A673 (cell line): Measurements from ENCODE around the gene IRAK3.
"Not testable (repeated sequence)": the region's sequence is repeated elsewhere in the genome, so short reads cannot be mapped to it uniquely, and the experiment has no call there.

Experiments used
- EZH2 ChIP-seq: fragments of 200-600 bp; sonication (generic); IDR thresholded peaks from 2 replicates; pipeline ENCODE4 v1.6.1; 2017; ENCODE audit warnings: borderline replicate concordance, low read depth, mild to moderate bottlenecking, mixed read lengths, antibody characterized with exemption, low read length; ENCODE audit not compliant: poor library complexity, severe bottlenecking
- TF ChIP-seq, protein P1 (sequence below): fragments of 300-800, 200-600 bp; sonication (generic); conservative IDR thresholded peaks from 2 replicates; pipeline ENCODE4 v1.5.1; 2017; ENCODE audit warnings: low read depth, mild to moderate bottlenecking, antibody characterized with exemption, low read length, moderate library complexity, mixed read lengths

DNA sequence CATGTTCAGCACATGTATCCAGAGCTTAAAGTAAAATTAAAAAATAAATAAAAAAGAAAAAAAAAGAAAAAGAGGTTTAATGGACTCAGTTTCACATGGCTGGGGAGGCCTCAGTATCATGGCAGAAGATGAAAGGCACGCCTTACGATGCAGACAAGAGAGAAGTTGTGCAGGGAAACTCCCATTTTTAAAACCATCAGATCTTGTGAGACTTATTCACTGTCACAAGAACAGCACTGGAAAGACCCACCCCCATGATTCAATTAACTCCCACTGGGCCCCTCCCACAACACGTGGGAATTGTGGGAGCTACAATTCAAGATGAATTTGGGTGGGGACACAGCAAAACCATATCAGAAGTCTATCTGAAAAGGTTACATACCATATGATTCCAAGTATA is 24.0 kb downstream of the IRAK3 start:
- TF ChIP-seq, protein P1, sequence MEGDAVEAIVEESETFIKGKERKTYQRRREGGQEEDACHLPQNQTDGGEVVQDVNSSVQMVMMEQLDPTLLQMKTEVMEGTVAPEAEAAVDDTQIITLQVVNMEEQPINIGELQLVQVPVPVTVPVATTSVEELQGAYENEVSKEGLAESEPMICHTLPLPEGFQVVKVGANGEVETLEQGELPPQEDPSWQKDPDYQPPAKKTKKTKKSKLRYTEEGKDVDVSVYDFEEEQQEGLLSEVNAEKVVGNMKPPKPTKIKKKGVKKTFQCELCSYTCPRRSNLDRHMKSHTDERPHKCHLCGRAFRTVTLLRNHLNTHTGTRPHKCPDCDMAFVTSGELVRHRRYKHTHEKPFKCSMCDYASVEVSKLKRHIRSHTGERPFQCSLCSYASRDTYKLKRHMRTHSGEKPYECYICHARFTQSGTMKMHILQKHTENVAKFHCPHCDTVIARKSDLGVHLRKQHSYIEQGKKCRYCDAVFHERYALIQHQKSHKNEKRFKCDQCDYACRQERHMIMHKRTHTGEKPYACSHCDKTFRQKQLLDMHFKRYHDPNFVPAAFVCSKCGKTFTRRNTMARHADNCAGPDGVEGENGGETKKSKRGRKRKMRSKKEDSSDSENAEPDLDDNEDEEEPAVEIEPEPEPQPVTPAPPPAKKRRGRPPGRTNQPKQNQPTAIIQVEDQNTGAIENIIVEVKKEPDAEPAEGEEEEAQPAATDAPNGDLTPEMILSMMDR, result not testable (repeated sequence)
- TF ChIP-seq EZH2, result not testable (repeated sequence)
